Activated CD4-positive, alpha-beta memory T cell treated with anti-CD3 and anti-CD28 coated beads for 36 hours (primary cell): ENCODE results near the gene LMAN1. TPM values are rescaled to one million over a fixed set of nuclear protein-coding genes. Genes with fewer than 3 reads are reported as not detected.

Source experiments
- CTCF ChIA-PET: fragments of 350-600 bp; sonication (Branson Sonifier 250); formaldehyde crosslinking; loops from one replicate; lab custom pipeline; 2021; ENCODE audit warnings: antibody characterized with exemption, inconsistent platforms; lab: Charles Lee
- POLR2A ChIA-PET: fragments of 350-600 bp; sonication (Branson Sonifier 250); formaldehyde crosslinking; loops from one replicate; lab custom pipeline; 2021; ENCODE audit warnings: antibody characterized with exemption; lab: Charles Lee
- DNase-seq: peaks from one replicate; pipeline ENCODE4 v3.0.0-alpha.2; 2020
- H3K27ac Mint-ChIP-seq: one replicate; pipeline ENCODE4 v1.8.0; 2021; ENCODE audit warnings: mixed read lengths
- H3K27me3 Mint-ChIP-seq: one replicate; pipeline ENCODE4 v1.8.0; 2021; ENCODE audit warnings: mixed read lengths
- H3K36me3 Mint-ChIP-seq: one replicate; pipeline ENCODE4 v1.8.0; 2021; ENCODE audit warnings: mixed read lengths
- H3K4me1 Mint-ChIP-seq: one replicate; pipeline ENCODE4 v1.8.0; 2021; ENCODE audit warnings: low read depth, mixed read lengths
- H3K4me3 Mint-ChIP-seq: one replicate; pipeline ENCODE4 v1.8.0; 2021; ENCODE audit warnings: mild to moderate bottlenecking, mixed read lengths
- H3K9me3 Mint-ChIP-seq: one replicate; pipeline ENCODE4 v1.8.0; 2021; ENCODE audit warnings: mixed read lengths
- intact Hi-C: fragments of 100-400 bp; cut with micrococcal nuclease; formaldehyde crosslinking; loops from one replicate; pipeline ENCODE4 v1.15.1; 2023
- total RNA-seq, 2 experiments: library from RNA; stranded (reverse); gene quantifications; one replicate each; pipeline ENCODE4 v1.2.3, GENCODE V29; 2021

The LMAN1 gene, protein sequence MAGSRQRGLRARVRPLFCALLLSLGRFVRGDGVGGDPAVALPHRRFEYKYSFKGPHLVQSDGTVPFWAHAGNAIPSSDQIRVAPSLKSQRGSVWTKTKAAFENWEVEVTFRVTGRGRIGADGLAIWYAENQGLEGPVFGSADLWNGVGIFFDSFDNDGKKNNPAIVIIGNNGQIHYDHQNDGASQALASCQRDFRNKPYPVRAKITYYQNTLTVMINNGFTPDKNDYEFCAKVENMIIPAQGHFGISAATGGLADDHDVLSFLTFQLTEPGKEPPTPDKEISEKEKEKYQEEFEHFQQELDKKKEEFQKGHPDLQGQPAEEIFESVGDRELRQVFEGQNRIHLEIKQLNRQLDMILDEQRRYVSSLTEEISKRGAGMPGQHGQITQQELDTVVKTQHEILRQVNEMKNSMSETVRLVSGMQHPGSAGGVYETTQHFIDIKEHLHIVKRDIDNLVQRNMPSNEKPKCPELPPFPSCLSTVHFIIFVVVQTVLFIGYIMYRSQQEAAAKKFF
- total RNA-seq: 100 to 1,000 TPM; 155 to 158 TPM

DNA sequence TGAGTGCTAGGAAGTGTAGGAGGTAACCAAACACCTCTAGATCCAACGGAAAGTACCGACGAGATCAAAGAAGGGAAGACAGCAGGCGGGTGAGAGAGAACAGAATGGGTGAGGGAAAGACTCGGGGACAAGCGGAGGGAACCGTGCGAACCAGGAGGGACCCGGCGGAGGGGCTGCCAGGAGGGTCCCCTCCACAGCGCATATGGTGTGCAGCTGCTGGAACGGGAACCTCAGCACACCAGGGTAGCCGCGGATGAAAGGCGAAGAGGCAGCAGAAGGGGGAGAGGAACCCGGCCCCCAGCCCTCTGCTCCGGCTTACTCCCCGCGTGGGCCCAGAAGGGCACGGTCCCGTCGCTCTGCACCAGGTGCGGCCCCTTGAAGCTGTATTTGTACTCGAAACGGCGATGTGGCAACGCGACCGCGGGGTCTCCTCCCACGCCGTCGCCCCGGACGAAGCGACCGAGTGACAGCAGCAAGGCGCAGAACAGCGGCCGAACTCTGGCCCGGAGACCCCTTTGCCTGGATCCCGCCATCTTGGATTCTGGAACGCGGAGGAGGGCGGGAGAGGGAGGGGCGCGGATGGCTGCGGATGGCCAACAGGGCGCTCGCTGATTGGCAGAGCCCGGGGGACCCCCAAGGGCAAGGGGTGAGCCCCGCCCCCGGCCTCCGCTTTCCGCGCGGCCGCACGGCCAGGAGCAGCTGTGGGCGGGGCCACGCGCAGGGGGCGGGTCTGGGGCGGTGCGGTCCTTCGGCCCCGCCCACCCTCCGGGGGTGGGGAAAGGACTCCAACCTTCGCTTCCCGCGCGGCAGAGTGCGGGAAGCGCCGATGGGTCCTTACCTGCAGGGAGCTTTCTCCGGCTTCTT lies at the start of gene LMAN1:
Gene LMAN1 (minus strand): TSS at position 554 of the 864 bp plus-strand sequence. CDS start 21 bp downstream, at position 533.
- Mint-ChIP-seq H3K4me1 (peaks cover 26% of the 10 kb centered on the region), H3K27ac (peak within 1 kb of the TSS; percentile 94), H3K36me3 (peaks cover 21% of the 10 kb centered on the region), H3K9me3 (no peaks in the 10 kb centered on the region), H3K27me3 (no peaks in the 10 kb centered on the region), H3K4me3 (peak within 1 kb of the TSS; percentile 83)
- DNase-seq: peak; percentile 97
- intact Hi-C loops: loop anchor here (1.0 to 10.0 kb wide), 7 partner anchors 18 to 688 kb away; partner anchors contain the start of genes MALT1, PMAIP1, RAX and SEC11C
- ChIA-PET POLR2A (interaction anchor here (0.6 to 1.6 kb wide), 7 partner anchors 13 to 687 kb away, joined by 3 to 7 read pairs (median 4); partner anchors contain the start of genes MALT1, PMAIP1 and SEC11C), CTCF (interaction anchor here (1.2 to 1.7 kb wide), 2 partner anchors 25 to 43 kb away, joined by 3 to 9 read pairs; no protein-coding TSS in a partner anchor)

DNA sequence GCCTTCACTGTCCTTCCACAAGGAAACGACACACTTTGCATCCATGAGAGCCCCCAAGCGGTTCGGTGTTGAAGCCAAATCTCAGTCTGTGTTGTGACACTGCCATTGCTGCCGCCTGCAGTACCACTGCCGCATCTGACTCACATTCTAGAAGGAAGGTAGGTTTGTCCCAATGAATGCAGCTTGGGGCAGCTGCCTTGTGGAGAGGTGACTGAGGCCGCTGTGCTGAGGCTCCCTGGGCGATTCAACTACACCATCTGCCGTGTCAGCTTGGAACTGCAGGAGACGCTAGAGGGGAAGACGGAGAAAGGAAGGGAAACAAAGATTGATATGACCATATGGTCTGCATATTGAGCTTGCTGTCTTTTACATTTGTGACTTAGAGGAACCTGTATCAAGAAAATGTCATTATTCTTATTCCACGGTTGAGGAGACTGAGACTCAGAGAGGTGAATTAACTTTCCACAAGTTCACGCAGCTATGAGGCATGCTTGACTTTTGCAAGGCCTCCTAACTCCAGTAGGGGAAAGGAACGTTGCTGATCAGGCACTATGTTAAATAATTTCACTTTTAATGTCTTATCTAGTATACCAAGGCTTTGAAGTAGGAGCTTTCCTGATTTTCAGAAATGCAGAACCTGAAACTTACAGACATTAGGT lies 43.5 kb upstream of the LMAN1 start:
- ChIA-PET CTCF (interaction anchor here (0.6 to 3.3 kb wide), 53 partner anchors 9 to 875 kb away, joined by 3 to 201 read pairs (median 5); partner anchors contain the start of genes CPLX4, LMAN1 and RAX), POLR2A (interaction anchor here (0.9 to 1.3 kb wide), 2 partner anchors 43 to 93 kb away, joined by 3 to 6 read pairs; partner anchors contain the start of gene LMAN1)
- DNase-seq: peak; percentile 85
- intact Hi-C loops: loop anchor here (2.0 to 5.0 kb wide), 5 partner anchors 44 to 318 kb away; partner anchors contain the start of gene LMAN1
- Mint-ChIP-seq H3K27ac (no peak overlapping the region), H3K27me3 (peaks cover 3% of the 10 kb centered on the region), H3K4me3 (no peak overlapping the region), H3K4me1 (no peaks in the 10 kb centered on the region), H3K9me3 (no peaks in the 10 kb centered on the region), H3K36me3 (no peaks in the 10 kb centered on the region)

DNA sequence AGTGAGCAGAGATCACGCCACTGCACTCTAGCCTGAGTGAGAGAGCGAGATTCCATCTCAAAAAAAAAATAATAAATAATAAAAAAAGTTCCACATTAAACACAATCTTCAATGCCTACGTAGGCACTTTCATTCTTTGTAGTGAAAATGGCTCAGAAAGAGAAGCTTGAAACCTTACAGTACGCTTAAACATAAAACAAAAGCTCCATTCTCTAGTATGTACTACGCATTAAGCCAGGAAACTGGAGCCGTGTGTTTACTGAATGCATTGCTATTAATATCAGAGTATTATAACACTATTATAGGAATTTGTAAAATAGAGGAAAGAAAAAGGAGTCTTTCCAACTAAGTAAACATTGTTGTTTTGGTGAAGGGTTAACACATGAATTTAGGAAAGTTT lies 41.3 kb upstream of the LMAN1 start:
- intact Hi-C loops: loop anchor here (5.0 kb wide), 1 partner anchor 133 kb away; no protein-coding TSS in a partner anchor
- CTCF ChIA-PET: interaction anchor here (0.5 to 3.3 kb wide), 5 partner anchors 46 to 152 kb away, joined by 3 to 32 read pairs (median 8); no protein-coding TSS in a partner anchor
- POLR2A ChIA-PET: no interaction called here
- peaks cover 4% of the 10 kb centered on the region for H3K4me1 Mint-ChIP-seq
- no peaks in the 10 kb centered on the region for H3K36me3 Mint-ChIP-seq
- DNase-seq: no peak
- H3K27me3 Mint-ChIP-seq: peaks cover 11% of the 10 kb centered on the region
- H3K27ac Mint-ChIP-seq: no peak overlapping the region
- H3K4me3 Mint-ChIP-seq: no peak overlapping the region
- H3K9me3 Mint-ChIP-seq: no peaks in the 10 kb centered on the region

DNA sequence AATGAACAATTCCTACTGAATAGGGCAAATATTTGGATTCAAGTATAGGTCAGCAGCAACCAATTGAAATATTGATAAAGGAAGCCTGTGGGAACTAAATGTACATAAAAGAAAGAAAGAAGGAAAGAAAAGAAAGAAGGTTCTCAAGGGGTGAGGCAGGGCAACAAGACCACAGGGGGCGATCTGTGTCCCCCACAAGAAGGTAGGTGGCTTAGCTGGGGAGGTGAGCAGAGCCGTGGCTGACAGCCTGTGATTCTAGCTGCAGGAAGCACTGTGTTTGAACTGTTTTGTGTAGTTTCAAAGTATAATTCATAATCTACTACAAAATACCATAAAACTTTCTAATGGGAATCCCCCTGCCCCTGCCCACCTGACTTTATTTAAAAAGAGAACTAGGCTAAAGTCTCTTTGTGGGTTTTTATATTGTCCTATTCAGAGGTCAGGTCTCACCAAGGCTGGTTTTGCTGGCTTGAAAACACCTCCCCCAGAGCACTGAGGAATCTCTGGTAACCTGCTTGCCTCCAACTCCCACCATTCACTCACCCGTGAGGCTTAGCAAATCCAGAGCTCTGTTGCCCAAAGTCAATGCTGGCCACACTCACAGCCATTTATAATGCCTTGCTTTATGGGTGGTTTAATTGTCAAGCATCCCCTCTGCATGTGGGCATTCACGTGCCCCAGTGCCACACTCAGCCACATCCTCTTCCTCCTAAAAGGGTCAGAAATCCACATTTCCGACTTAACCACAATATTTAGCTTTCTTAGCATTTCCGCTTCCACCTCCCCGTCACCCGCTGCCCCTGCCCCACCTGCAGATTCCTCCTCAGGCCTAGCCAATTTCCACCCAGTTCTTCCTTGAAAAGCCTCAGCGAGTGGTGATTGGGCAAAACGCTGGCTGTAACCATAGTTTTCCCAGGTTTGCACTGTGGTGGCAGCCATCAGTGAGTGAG lies 36.4 kb upstream of the LMAN1 start:
- H3K27ac Mint-ChIP-seq: no peak overlapping the region
- no peak for DNase-seq
- no peaks in the 10 kb centered on the region for H3K36me3 Mint-ChIP-seq
- ChIA-PET CTCF (interaction anchor here (1.4 kb wide), 1 partner anchor 147 kb away, joined by 3 read pairs; no protein-coding TSS in a partner anchor), POLR2A (no interaction called here)
- H3K4me1 Mint-ChIP-seq: peaks cover 4% of the 10 kb centered on the region
- H3K4me3 Mint-ChIP-seq: no peak overlapping the region
- peaks cover 28% of the 10 kb centered on the region for H3K27me3 Mint-ChIP-seq
- intact Hi-C loops: no loop called here
- H3K9me3 Mint-ChIP-seq: no peaks in the 10 kb centered on the region

DNA sequence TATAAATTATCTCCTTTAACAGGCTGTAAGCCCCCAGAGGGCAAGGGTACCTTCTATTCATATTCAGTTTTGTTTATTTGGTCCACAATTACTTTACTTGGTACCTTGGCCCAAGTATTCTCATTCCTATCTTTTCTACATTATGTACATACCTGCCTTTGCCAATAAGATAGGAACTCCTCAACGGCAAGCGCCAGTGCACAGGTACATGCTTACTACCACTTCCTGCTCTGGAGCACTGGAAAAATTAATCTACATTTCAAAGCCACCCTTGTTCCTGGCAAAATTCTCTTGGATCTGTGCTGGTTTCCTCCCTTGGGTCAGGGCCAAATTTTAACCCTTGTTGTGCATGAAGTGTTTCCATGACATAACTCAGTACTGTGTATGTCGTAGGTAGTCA lies 34.3 kb upstream of the LMAN1 start:
- Mint-ChIP-seq H3K4me3 (no peak overlapping the region), H3K4me1 (peaks cover 4% of the 10 kb centered on the region), H3K36me3 (no peaks in the 10 kb centered on the region), H3K27me3 (peaks cover 28% of the 10 kb centered on the region), H3K27ac (no peak overlapping the region), H3K9me3 (no peaks in the 10 kb centered on the region)
- intact Hi-C loops: no loop called here
- ChIA-PET POLR2A (no interaction called here), CTCF (interaction anchor here (3.1 kb wide), 1 partner anchor 9 kb away, joined by 19 read pairs; no protein-coding TSS in a partner anchor)
- no peak for DNase-seq

DNA sequence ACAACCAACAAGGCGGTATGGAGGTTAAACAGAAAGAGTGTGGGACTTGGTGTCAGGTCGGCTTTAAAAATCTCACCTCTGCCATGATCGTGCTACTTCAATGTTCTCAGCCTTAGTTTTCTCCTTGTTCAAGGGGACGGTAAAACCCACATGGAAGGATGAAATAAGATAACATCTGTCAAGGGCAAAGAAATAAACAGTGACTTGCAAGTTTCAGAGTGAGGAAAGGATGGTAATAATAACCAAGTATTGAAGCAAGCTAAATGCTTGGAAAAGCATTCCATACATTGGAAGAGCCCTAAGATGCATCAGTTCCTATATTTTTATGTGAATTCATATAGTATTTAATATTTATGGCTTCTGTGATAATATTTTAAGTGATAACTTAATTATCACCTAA lies 29.8 kb upstream of the LMAN1 start:
- POLR2A ChIA-PET: no interaction called here
- peaks cover 9% of the 10 kb centered on the region for H3K27me3 Mint-ChIP-seq
- H3K9me3 Mint-ChIP-seq: no peaks in the 10 kb centered on the region
- CTCF ChIA-PET: interaction anchor here (1.2 to 3.1 kb wide), 2 partner anchors 13 to 14 kb away, joined by 5 to 14 read pairs; no protein-coding TSS in a partner anchor
- H3K4me3 Mint-ChIP-seq: no peak overlapping the region
- H3K4me1 Mint-ChIP-seq: no peaks in the 10 kb centered on the region
- no peaks in the 10 kb centered on the region for H3K36me3 Mint-ChIP-seq
- H3K27ac Mint-ChIP-seq: no peak overlapping the region
- DNase-seq: no peak
- intact Hi-C loops: no loop called here

DNA sequence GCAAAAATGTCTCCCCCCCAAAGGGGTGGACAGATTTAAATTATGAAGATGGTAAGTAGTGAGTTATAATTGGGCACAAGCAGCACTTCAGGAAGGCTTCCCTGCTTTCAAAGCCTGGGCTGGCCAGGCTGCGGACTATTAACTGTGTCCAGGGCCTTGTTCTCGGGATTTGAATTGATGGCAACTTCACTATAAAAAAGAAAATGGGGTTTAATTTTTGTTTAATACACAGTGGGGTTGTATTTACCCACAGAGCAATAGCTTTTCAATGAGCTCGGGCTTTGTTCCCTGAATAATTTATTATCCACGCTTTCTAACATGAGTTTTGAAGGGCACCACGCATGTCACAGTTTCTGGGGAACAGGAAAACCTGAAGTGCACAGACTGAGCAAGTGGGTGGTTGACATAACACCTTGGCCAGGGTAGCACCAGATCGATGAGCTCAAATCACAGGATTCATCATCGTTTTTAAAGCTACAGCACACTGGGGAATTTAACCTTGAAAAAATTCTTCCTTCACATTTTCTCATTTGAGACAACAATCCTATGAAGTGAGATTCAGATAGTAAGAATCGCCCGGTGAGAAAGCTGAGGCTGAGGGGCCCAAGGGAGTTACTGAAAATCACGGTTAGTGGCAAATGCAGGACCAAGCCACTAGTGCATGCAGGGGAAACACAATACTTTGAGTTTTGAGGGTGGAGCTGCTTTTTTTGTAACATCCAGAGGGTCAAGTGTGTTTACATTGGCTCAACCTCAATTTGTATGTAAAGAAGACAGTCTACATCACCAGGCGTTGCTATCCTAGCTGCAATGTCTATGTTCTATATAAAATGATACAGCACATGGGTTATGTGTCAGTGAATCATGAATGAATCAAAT lies 28.9 kb upstream of the LMAN1 start:
- no peak overlapping the region for H3K27ac Mint-ChIP-seq
- no peak for DNase-seq
- no peak overlapping the region for H3K4me3 Mint-ChIP-seq
- H3K36me3 Mint-ChIP-seq: no peaks in the 10 kb centered on the region
- H3K9me3 Mint-ChIP-seq: no peaks in the 10 kb centered on the region
- ChIA-PET CTCF (interaction anchor here (3.1 kb wide), 1 partner anchor 15 kb away, joined by 14 read pairs; no protein-coding TSS in a partner anchor), POLR2A (no interaction called here)
- intact Hi-C loops: no loop called here
- no peaks in the 10 kb centered on the region for H3K4me1 Mint-ChIP-seq
- peaks cover 4% of the 10 kb centered on the region for H3K27me3 Mint-ChIP-seq

DNA sequence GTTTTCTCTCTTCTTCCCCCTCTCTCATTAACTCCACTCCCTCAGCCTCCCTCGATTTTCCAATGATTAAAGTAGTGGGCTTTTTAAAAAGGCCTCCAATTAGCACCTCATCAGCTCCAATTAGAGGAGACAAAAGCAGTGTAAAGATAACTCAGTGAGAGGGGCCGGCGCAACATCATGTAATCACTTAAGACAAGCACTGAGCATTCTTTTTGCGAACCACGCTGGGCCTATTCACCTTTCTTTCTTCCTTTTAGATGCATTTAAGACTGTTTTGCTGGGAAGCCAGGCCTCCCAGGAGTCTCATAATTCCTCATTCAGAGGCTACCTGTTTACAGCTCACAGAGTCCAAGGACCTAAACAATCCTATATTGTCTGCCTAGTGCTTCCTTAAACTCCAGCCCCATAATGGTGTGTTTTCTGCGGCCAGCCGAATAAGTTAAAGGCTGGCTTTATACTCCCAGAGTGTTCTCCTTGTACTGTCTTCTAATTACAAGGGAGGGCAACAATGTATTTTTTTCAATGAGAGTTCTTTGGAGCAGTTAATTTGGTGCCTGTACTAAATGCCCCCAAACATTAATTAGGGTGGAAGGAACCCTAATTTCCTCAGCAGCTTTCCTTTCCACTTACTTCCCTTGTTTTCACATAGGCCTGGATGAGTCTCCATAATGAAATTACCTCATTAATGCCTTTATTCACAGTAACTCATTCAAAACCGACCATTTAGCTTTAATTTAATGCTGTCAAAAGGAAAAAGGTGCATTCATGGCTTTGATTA lies 28.0 kb upstream of the LMAN1 start:
- H3K36me3 Mint-ChIP-seq: no peaks in the 10 kb centered on the region
- no peaks in the 10 kb centered on the region for H3K4me1 Mint-ChIP-seq
- CTCF ChIA-PET: interaction anchor here (3.1 kb wide), 1 partner anchor 16 kb away, joined by 14 read pairs; no protein-coding TSS in a partner anchor
- no peak for DNase-seq
- POLR2A ChIA-PET: interaction anchor here (0.6 kb wide), 1 partner anchor 1144 kb away, joined by 4 read pairs; no protein-coding TSS in a partner anchor
- H3K9me3 Mint-ChIP-seq: no peaks in the 10 kb centered on the region
- H3K4me3 Mint-ChIP-seq: no peak overlapping the region
- H3K27ac Mint-ChIP-seq: no peak overlapping the region
- intact Hi-C loops: no loop called here
- no peaks in the 10 kb centered on the region for H3K27me3 Mint-ChIP-seq

DNA sequence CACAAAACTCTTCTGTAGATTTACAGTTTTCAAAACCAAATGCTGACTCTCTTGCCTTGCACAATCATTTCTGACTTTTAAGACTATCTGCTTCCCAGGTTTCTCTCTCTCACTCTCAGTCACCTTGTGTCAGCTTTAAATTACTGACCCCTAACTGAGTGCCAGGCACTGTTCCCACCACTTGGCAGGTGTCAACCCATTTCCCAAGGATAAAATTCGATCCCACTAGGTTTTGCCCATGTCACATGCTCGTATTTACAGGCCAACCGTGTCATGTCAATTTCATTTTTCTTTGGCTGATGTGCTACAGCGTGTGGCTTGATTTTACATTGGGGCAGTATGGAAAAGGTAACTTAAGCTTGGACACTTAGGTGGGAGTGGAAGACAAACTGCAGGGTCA lies 26.1 kb upstream of the LMAN1 start:
- Mint-ChIP-seq H3K36me3 (no peaks in the 10 kb centered on the region), H3K27me3 (peaks cover 3% of the 10 kb centered on the region), H3K9me3 (no peaks in the 10 kb centered on the region), H3K4me3 (no peak overlapping the region), H3K27ac (no peak overlapping the region), H3K4me1 (no peaks in the 10 kb centered on the region)
- ChIA-PET POLR2A (no interaction called here), CTCF (interaction anchor here (4.6 kb wide), 1 partner anchor 17 kb away, joined by 20 read pairs; no protein-coding TSS in a partner anchor)
- intact Hi-C loops: no loop called here
- DNase-seq: no peak
